Activated T-cell treated with anti-CD3 and anti-CD28 coated beads, Interleukin-2, amount 50 U/mL, for 72 hours (primary cell): Measurements from ENCODE around the gene RALGPS2. TPM values are rescaled to one million over a fixed set of nuclear protein-coding genes. Genes with fewer than 3 reads are reported as not detected.

Source experiments
- ATAC-seq, 2 donors: fragments of 150-1000 bp; cut with Tn5 transposase; replicated peaks in 1 of 2; 2 replicates each; pipeline ENCODE4 v1.10.0; 2021; ENCODE audit warnings: moderate library complexity in 2 of 2, mild to moderate bottlenecking in 1 of 2
- DNase-seq, 2 donors: peaks; one replicate each; pipeline ENCODE4 v3.0.0; 2021 to 2022; ENCODE audit warnings: mixed read lengths in 1 of 2
- H3K27ac Mint-ChIP-seq: one replicate; pipeline ENCODE4 v1.8.0; 2022; ENCODE audit warnings: mild to moderate bottlenecking, moderate library complexity, mixed read lengths
- H3K27me3 Mint-ChIP-seq: one replicate; pipeline ENCODE4 v1.8.0; 2022; ENCODE audit warnings: low read depth, mixed read lengths
- H3K36me3 Mint-ChIP-seq, 2 donors: one replicate each; pipeline ENCODE4 v1.8.0; 2022; ENCODE audit warnings: mixed read lengths in 2 of 2, mild to moderate bottlenecking in 1 of 2; ENCODE audit not compliant: insufficient read depth in 2 of 2
- H3K4me1 Mint-ChIP-seq: one replicate; pipeline ENCODE4 v1.8.0; 2022; ENCODE audit warnings: low read depth, mixed read lengths
- H3K4me3 Mint-ChIP-seq, 2 donors: one replicate each; pipeline ENCODE4 v1.8.0; 2022; ENCODE audit warnings: mild to moderate bottlenecking in 2 of 2, mixed read lengths in 2 of 2, moderate library complexity in 2 of 2
- H3K9me3 Mint-ChIP-seq, 2 donors: one replicate each; pipeline ENCODE4 v1.8.0; 2022; ENCODE audit warnings: mixed read lengths in 2 of 2
- total RNA-seq, 2 donors: library from RNA; stranded (reverse); gene quantifications; one replicate each; pipeline ENCODE4 v1.2.3, GENCODE V29; 2022

Gene RALGPS2
- total RNA-seq, 2 donors from 2014 or later, result 7.8 to 16.5 TPM

GRCh38 chr1:178964469-178965330, 239.7 kb downstream of the RALGPS2 start:
- H3K27ac Mint-ChIP-seq, result no peak overlapping the region
- H3K36me3 Mint-ChIP-seq, result peaks cover 2 to 4% of the 10 kb centered on the region in 2 donors
- no peaks in the 10 kb centered on the region for H3K4me1 Mint-ChIP-seq
- no peaks in the 10 kb centered on the region for H3K27me3 Mint-ChIP-seq
- ATAC-seq (no peak), DNase-seq (no peak)
- no peak overlapping the region for H3K4me3 Mint-ChIP-seq
- H3K9me3 Mint-ChIP-seq, result peaks cover 1 to 8% of the 10 kb centered on the region in 2 donors

- peaks cover 0 to 2% of the 10 kb centered on the region in 2 donors for H3K9me3 Mint-ChIP-seq
- no peaks in the 10 kb centered on the region for H3K27me3 Mint-ChIP-seq
- ATAC-seq, result no peak
- peaks cover 0 to 3% of the 10 kb centered on the region in 2 donors for H3K36me3 Mint-ChIP-seq
- no peak overlapping the region for H3K4me3 Mint-ChIP-seq
- H3K4me1 Mint-ChIP-seq, result no peaks in the 10 kb centered on the region
- DNase-seq, result no peak
- peak overlapping the region; percentile 45 for H3K27ac Mint-ChIP-seq
These were observed 241.3 kb downstream of the RALGPS2 start for GRCh38 chr1:178966312-178966711.

GRCh38 chr1:178969226-178969987, 244.4 kb downstream of the RALGPS2 start:
- Mint-ChIP-seq H3K27me3 (no peaks in the 10 kb centered on the region), H3K4me1 (no peaks in the 10 kb centered on the region), H3K36me3 (peaks cover 0 to 2% of the 10 kb centered on the region in 2 donors), H3K27ac (no peak overlapping the region), H3K4me3 (no peak overlapping the region), H3K9me3 (no peaks in the 10 kb centered on the region)
- DNase-seq (no peak), ATAC-seq (no peak)

- no peak overlapping the region for H3K4me3 Mint-ChIP-seq
- H3K4me1 Mint-ChIP-seq, result no peaks in the 10 kb centered on the region
- no peak overlapping the region for H3K27ac Mint-ChIP-seq
- ATAC-seq (no peak), DNase-seq (no peak)
- peaks cover 0 to 2% of the 10 kb centered on the region in 2 donors for H3K36me3 Mint-ChIP-seq
- no peaks in the 10 kb centered on the region for H3K27me3 Mint-ChIP-seq
- peaks cover 0 to 2% of the 10 kb centered on the region in 2 donors for H3K9me3 Mint-ChIP-seq
These were observed 245.1 kb downstream of the RALGPS2 start for GRCh38 chr1:178970184-178970583.

Other genes with a start within 250 kb of the RALGPS2 start
- not detected for gene CLEC20A, start 228.3 kb upstream of the RALGPS2 start, total RNA-seq
- not detected for gene TEX35, start 212.1 kb upstream of the RALGPS2 start, total RNA-seq
- gene ANGPTL1, start 145.8 kb downstream of the RALGPS2 start, total RNA-seq, result not detected